HFFc6 (cell line): Measurements from ENCODE around the gene AMER2. TPM values are rescaled to one million over a fixed set of nuclear protein-coding genes. Genes with fewer than 3 reads are reported as not detected.
A peak's percentile ranks its signal among the peaks of the same experiment; 100 is the strongest.

Experiments
- DNase-seq: peaks from one replicate; pipeline ENCODE4 v3.0.0-alpha.2; 2018
- H3K27ac Mint-ChIP-seq: 2 replicates; pipeline ENCODE4 v1.8.0; 2020; ENCODE audit warnings: mild to moderate bottlenecking, mixed read lengths
- H3K27me3 Mint-ChIP-seq: 2 replicates; pipeline ENCODE4 v1.8.0; 2021; ENCODE audit warnings: mild to moderate bottlenecking, moderate library complexity, mixed read lengths; ENCODE audit not compliant: insufficient read depth
- H3K36me3 Mint-ChIP-seq: 2 replicates; pipeline ENCODE4 v1.8.0; 2021; ENCODE audit warnings: low read depth, mixed read lengths
- H3K4me1 Mint-ChIP-seq: 2 replicates; pipeline ENCODE4 v1.8.0; 2020; ENCODE audit warnings: low read depth, mixed read lengths
- H3K4me3 Mint-ChIP-seq: 2 replicates; pipeline ENCODE4 v1.8.0; 2020; ENCODE audit warnings: mild to moderate bottlenecking, moderate library complexity, mixed read lengths
- H3K9me3 Mint-ChIP-seq: 2 replicates; pipeline ENCODE4 v1.8.0; 2020; ENCODE audit warnings: mild to moderate bottlenecking, mixed read lengths
- CTCF ChIP-seq: fragments of 200-600 bp; sonication (generic); IDR thresholded peaks from 2 replicates; pipeline ENCODE4 v1.5.0; 2021; ENCODE audit warnings: antibody characterized with exemption, mild to moderate bottlenecking
- total RNA-seq, 6 experiments: library from RNA; stranded (reverse); fragmentation: NEBNext Ultra II Directional; extraction: Animal tissue kit (Norgen Biotek cat#: 25700); gene quantifications; 2 replicates in 1 of 6; 3 replicates in 5 of 6; pipeline ENCODE4 v1.2.3, GENCODE V29; 2021

AMER2 gene
- total RNA-seq, 6 experiments from 2014 or later, result not detected

- Mint-ChIP-seq H3K27ac (no peak overlapping the region), H3K9me3 (no peaks in the 10 kb centered on the region), H3K27me3 (peaks cover 7% of the 10 kb centered on the region), H3K4me3 (no peak overlapping the region), H3K36me3 (no peaks in the 10 kb centered on the region), H3K4me1 (peaks cover 31% of the 10 kb centered on the region)
- DNase-seq, result peak; percentile 33
- no peak for TF ChIP-seq CTCF
These were observed 41.6 kb upstream of the AMER2 start for GRCh38 chr13:25213715-25214114.

GRCh38 chr13:25210842-25211569, 38.9 kb upstream of the AMER2 start:
- H3K4me1 Mint-ChIP-seq, result peaks cover 18% of the 10 kb centered on the region
- H3K4me3 Mint-ChIP-seq, result no peak overlapping the region
- no peak overlapping the region for H3K27ac Mint-ChIP-seq
- H3K9me3 Mint-ChIP-seq, result no peaks in the 10 kb centered on the region
- peaks cover 8% of the 10 kb centered on the region for H3K27me3 Mint-ChIP-seq
- TF ChIP-seq CTCF, result no peak
- DNase-seq, result no peak
- H3K36me3 Mint-ChIP-seq, result no peaks in the 10 kb centered on the region

- Mint-ChIP-seq H3K4me3 (no peak overlapping the region), H3K36me3 (no peaks in the 10 kb centered on the region), H3K4me1 (no peaks in the 10 kb centered on the region), H3K9me3 (no peaks in the 10 kb centered on the region), H3K27ac (no peak overlapping the region), H3K27me3 (peaks cover 25% of the 10 kb centered on the region)
- DNase-seq, result no peak
- TF ChIP-seq CTCF, result no peak
These were observed 35.3 kb upstream of the AMER2 start for GRCh38 chr13:25207291-25207810.

GRCh38 chr13:25204863-25205262, 32.8 kb upstream of the AMER2 start:
- Mint-ChIP-seq H3K4me3 (no peak overlapping the region), H3K4me1 (no peaks in the 10 kb centered on the region), H3K36me3 (no peaks in the 10 kb centered on the region), H3K27me3 (peaks cover 25% of the 10 kb centered on the region), H3K27ac (no peak overlapping the region), H3K9me3 (no peaks in the 10 kb centered on the region)
- TF ChIP-seq CTCF, result no peak
- DNase-seq, result no peak

GRCh38 chr13:25203127-25203740, 31.1 kb upstream of the AMER2 start:
- no peak for TF ChIP-seq CTCF
- no peak for DNase-seq
- no peak overlapping the region for H3K27ac Mint-ChIP-seq
- H3K36me3 Mint-ChIP-seq, result no peaks in the 10 kb centered on the region
- peaks cover 30% of the 10 kb centered on the region for H3K27me3 Mint-ChIP-seq
- H3K9me3 Mint-ChIP-seq, result no peaks in the 10 kb centered on the region
- H3K4me1 Mint-ChIP-seq, result no peaks in the 10 kb centered on the region
- H3K4me3 Mint-ChIP-seq, result no peak overlapping the region
